ENCODE data around the gene TOMM40L.
A peak's percentile ranks its signal among the peaks of the same experiment; 100 is the strongest.
"Not testable (repeated sequence)": the region's sequence is repeated elsewhere in the genome, so short reads cannot be mapped to it uniquely, and the experiment has no call there.

The TOMM40L gene

GRCh38 chr1:161257109-161257508 is 31.2 kb downstream of the TOMM40L start:
- DNase-seq (ENCODE audit: low read depth): not testable (repeated sequence)

DNA sequence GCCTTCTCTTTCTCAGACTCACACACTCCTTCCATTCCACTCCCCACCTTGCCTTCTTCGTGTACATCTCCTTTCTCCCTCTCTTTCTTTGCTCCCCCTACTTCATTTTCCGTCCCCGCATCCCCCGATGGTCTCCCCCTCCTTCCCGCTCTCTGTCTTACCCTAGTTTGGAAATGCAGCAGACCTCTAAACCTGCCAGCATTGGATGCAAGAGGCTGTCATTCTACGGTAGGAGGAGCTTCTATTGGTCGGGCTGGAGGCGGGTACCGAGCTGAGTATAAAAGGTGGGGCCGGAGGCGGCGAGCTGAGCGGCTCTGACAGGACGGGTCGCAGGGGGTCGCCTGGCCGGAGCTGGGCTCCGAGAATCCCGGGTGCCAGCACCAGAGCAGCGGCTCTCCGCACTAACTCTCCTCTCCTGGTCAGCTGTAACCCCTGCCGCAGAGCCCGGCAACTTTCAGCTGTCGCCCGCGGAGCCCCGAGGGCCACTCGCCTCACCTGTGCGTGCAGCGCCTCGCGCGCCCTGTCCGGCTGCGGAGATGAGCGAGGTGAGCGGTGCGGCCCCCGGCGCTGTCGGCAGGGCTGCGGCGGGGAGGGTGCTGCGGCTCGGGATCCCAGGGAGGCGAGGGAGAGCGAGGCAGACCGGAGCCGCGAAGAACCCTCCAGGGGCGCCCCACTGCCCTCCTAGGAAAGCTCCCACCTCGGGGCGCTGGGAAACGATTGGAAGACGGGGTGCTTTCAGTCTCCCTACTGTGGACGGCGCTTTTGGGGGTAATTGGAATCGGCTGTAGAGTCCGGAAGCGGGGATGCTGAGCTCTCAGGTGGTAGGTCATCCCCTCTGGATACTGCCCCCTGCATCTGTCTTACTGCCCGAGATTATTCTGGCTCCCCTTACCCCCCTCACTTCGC is 32.8 kb downstream of the TOMM40L start, which contains the start of gene PCP4L1:
TSS of gene PCP4L1 (plus strand) at position 307 of the 906 bp plus-strand sequence. CDS start at position 537, 230 bp downstream.
- peak; percentile 22 for DNase-seq (ENCODE audit: low read depth)

DNA sequence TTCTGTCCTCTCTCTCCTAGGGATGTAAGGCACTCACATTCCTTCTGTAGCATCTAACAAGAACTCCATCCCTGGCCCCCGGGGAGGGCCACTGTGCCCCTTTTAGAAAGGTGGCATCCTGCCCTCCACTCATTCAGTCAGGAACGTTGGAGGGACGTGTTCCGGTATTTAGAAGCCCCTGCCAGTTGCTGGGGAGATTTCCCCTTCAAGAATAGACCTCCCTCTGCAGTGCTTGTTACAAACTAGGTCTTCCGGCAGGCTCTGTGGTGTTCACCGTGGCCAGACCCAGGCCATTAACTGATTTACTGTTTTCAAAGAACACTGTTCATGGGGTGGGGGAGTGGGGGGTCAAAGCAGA is 33.5 kb downstream of the TOMM40L start:
- DNase-seq (ENCODE audit: low read depth): no peak

DNA sequence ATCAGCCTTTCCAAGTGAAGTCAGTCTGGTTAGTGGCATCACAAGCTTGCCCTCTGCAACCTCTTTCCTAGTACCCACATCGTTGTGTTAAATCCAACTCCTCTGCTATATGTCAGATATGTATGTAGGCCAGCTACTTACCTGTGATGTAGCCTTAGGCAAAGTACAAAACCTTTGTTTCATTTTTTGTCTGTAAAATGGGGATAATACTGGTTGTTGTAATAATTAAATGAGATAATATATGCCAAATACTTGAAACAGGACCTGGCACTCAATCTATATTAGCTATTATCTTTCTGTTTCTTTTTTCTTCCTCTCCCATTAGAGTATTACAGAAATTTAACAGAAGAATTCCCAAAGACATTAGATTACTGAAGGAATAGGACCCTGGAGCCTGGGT is 33.9 kb downstream of the TOMM40L start:
- DNase-seq (ENCODE audit: low read depth): no peak

- DNase-seq (ENCODE audit: low read depth): no peak
These were observed 34.8 kb downstream of the TOMM40L start for GRCh38 chr1:161260376-161261260.

- DNase-seq (ENCODE audit: low read depth): no peak
These were observed 35.7 kb downstream of the TOMM40L start for GRCh38 chr1:161261261-161262235.

GRCh38 chr1:161265305-161265704 is 39.4 kb downstream of the TOMM40L start:
- no peak for DNase-seq (ENCODE audit: low read depth)

DNA sequence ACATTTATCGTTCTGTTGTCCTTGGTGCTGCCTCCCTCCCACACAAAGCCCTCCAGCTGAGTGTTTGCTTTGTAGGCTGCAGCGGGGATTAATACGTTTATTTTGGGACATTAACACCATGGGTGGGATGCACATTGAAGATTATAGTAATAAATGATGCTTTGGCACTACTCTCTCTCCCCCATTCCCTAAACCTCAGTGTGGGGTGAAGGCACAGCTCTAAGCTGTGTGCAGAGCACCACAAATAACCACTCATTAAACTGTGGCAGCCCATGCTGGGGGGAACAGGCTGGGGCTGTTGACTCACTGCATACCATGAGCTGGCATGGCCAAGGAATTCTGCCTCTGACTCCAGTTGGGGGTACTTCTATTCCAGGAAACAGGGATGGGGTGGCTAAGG is 40.3 kb downstream of the TOMM40L start:
- no peak for DNase-seq (ENCODE audit: low read depth)

- no peak for DNase-seq (ENCODE audit: low read depth)
These were observed 41.0 kb downstream of the TOMM40L start for GRCh38 chr1:161266836-161267235.

DNA sequence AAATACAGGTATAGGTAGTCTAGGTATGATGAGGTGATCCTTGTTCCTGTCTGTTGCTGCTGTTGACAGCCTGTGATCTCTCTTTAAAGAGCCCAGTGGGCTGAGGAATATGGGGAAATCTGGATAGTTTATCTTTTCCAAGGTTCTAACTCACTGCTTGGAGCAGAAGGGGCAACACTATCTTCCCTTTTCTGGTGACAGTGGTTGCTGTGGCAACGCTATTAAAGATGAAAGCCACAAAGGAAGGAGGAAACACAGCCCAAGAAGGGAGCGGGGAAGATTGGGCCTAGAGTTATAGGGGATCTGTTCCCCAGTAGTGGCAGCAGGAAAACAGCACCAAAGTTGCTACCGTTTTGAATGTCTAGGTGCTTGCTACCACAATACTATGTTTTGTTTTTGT is 41.5 kb downstream of the TOMM40L start:
- no peak for DNase-seq (ENCODE audit: low read depth)

DNA sequence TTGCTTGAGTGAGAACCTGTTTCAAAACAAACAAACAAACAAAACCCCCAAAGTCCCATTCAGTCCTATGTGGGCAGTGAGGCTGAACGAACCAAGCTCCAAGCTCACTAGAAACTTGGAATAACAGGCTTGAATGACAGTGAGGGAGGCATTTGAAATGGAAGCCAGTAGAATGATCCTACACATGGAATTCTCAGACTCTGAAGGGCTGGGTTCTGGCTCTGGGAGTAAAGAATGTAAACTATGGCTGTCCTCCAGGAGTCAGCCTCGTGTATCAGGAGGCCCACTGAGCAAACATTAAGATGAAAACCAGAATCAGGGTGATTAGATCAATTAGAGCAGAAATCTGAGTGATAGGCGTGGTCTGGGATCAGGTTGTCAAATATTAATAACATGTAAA is 47.5 kb downstream of the TOMM40L start:
- DNase-seq (ENCODE audit: low read depth): no peak

DNA sequence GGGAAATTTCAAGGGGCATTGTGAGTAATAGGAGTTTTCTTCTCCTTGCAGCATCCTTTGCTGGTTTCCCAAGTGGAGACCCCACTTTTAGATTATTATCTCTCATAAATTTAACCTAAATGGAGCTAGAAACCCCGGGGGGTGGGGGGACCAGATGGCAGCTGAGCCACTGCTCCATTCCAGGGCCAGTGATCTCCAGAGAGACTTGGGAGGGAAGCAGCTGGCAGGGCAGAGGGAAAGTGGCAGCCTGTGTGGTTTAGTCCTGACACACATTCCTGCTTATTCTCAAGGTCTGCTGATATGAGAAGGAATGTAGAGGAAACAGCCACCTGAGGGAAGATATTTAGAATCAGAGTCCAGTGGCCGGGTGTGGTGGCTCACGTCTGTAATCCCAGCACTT is 49.0 kb downstream of the TOMM40L start:
- DNase-seq (ENCODE audit: low read depth): no peak
